NOMO-1 (cell line): ENCODE results near the gene DAB1.

Source experiments
- DNase-seq, 2 experiments: peaks; one replicate each; lab custom pipeline; 2025; ENCODE audit not compliant: unreplicated experiment in 2 of 2; lab: John Stamatoyannopoulos, UW

Gene DAB1

GRCh38 chr1:57279909-57280666, 143.8 kb downstream of the DAB1 start:
- no peak for DNase-seq

DNA sequence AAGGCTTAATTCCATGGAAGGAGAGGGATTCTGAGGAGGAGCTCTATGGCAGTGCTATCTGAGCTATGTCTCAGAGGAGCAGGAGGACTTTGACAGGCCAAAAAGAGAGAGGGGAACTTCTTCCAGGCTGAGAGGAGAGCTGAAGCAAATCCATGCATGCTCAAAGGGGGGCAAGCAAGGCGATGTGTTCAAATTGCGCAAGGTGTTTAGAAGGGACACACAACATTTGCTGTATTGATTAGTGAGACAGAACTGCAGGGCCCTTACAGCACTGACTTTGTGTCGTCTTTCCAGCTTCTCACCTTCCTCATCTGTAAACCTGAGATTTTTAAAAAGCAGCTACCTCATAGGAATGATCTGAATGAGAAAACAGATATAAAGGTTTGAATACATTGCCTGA, 145.3 kb downstream of the DAB1 start:
- DNase-seq = no peak

GRCh38 chr1:57277681-57278080, 146.2 kb downstream of the DAB1 start:
- no peak for DNase-seq

GRCh38 chr1:57276918-57277317, 146.9 kb downstream of the DAB1 start:
- DNase-seq = no peak

GRCh38 chr1:57272601-57273000, 151.3 kb downstream of the DAB1 start:
- DNase-seq = no peak

DNA sequence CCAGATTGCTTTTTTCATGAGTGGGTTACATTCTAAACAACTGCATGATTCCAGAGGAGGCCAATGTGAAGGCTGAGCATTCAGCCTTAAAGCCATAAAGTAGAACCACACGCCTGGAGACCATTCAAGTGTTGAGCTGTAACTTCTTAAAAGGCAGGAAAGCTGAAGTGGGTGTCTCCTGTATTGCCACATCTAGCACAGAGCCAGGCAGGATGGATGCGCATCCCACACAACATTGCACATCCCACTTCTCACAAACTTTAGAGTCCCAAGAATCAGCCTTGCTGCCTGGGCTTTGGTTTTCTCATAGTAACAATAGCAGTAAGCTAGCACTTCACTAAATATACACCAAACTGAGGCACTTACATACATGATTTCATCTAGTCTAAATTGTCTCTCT, 151.7 kb downstream of the DAB1 start:
- DNase-seq = no peak

GRCh38 chr1:57270927-57271698, 152.7 kb downstream of the DAB1 start:
- no peak for DNase-seq

- DNase-seq = no peak
Measured at GRCh38 chr1:57269630-57270225, 154.1 kb downstream of the DAB1 start.

DNA sequence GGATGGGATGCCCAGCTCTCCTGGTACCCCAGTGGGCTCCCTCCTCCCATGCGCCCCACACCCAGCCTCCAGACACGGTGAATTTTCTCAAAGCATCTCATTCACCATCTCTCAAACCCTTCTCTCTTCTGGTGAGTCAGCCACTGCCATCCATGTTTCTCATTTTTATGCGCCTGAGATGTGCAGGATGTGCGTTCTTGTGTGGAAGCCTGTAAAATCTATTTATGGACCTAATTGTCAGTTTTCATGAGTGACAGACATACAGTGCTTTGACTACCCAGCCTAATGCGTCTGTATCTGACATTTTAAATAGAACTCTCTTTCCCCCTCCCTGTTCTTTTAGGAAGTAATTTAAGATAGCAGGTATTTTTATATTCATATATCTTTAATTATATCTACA, 158.8 kb downstream of the DAB1 start:
- no peak for DNase-seq

DNA sequence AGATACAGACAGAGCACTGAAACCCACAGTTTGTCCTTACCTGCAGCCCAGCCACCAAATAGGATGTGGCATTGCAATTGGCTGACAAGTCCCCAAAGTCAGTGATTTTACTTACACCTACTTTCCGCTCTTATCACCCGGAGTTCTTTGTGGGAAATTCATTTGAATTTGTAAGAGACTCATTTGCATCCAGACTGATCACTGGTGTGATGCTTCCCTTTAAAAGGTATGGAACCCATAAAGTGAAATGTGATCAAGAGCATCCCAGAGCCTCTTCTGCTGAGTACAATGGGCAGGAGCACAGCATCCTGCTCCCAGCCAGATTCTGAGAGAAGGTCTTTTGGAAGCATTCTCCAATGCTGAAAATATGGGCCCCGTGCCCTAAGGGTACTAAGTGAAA, 161.4 kb downstream of the DAB1 start:
- DNase-seq = no peak

GRCh38 chr1:57258557-57259325, 165.1 kb downstream of the DAB1 start:
- no peak for DNase-seq

DNA sequence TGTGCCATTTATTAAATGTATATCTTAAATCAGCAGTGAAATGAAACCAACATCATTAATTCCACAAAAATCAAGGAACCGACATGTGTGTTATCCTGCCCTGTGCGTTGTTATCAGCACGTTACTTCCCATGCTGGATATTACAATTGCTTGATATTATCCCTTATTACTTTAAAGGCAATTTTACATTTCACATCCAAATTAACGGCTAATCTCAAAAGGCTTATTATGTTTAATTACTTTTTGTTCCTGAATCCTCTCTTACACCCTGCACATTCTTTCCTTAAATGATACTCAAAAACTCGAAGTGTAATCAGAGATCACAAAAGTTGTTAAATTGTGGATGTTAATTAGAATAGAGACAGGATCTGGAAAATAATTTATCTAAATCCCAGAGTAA, 167.9 kb downstream of the DAB1 start:
- no peak for DNase-seq

GRCh38 chr1:57254022-57254421, 169.8 kb downstream of the DAB1 start:
- no peak for DNase-seq

- no peak for DNase-seq
Measured at GRCh38 chr1:57252597-57253294, 171.1 kb downstream of the DAB1 start.

GRCh38 chr1:57250021-57250420, 173.8 kb downstream of the DAB1 start:
- DNase-seq = no peak

DNA sequence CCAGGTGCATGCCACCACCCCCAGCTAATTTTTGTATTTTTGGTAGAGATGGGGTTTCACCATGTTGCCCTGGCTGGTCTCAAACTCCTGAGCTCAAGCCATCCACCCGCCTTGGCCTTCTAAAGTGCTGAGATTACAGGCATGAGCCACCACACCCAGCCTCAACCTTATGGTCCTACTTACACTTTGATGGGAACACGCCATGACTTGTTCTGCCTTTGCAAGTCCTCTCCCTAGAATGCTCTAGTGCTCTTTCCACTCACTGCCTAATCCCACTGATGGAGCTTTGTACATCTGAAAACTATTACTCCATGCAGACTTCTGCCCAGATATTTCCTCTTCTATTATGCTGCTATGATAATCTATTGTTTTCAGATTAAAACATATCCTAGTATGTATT, 174.3 kb downstream of the DAB1 start:
- no peak for DNase-seq

GRCh38 chr1:57248830-57249229, 175.0 kb downstream of the DAB1 start:
- DNase-seq = no peak

DNA sequence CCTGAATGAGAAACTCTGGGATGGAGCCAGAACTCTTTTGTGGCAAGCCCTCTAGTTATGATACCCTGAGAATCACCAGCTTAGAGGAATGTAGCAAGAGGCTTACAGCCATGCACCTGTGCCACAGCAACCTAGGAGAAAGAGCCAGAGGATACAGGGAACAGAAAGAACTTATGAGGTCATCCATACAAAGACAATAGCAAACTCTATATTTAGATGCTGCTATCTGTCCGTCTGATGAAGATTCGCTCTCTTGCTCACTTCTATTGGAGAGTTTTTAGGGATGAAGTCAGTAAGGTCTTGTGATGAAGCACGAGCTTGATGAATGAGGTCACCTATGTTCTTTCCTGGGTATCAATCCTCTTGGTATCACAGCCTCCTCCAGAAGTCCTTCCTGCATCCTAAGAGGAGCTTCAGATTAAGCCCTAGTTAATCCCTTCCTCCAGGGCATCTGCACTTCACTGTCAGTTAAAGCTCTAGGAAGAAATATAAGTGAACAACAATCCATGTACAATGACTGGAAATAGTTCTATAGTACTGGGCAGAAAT, 185.6 kb downstream of the DAB1 start:
- no peak for DNase-seq

- peak in 1 of 2 experiments; percentile 35 for DNase-seq
Measured at GRCh38 chr1:57235730-57236510, 187.9 kb downstream of the DAB1 start.
